Neural progenitor cell (in vitro differentiated cells): Measurements from ENCODE around the gene DOP1B. TPM values are rescaled to one million over a fixed set of nuclear protein-coding genes. Genes with fewer than 3 reads are reported as not detected.
A peak's percentile ranks its signal among the peaks of the same experiment; 100 is the strongest.
"Not testable (repeated sequence)": the region's sequence is repeated elsewhere in the genome, so short reads cannot be mapped to it uniquely, and the experiment has no call there.

Experiments
- DNase-seq: peaks from one replicate; pipeline ENCODE4 v3.0.0-alpha.2; 2016; ENCODE audit warnings: low spot score
- H2AFZ ChIP-seq: fragments of 200-600 bp; sonication (generic); replicated peaks from 2 replicates; pipeline ENCODE4 v1.6.1; 2016; ENCODE audit warnings: antibody characterized with exemption
- H3F3A ChIP-seq: fragments of 200-600 bp; sonication (generic); 2 replicates; pipeline ENCODE4 v1.6.1; 2016; ENCODE audit warnings: antibody characterized with exemption, low read depth
- H3K27ac ChIP-seq: fragments of 200-600 bp; sonication (generic); 2 replicates; pipeline ENCODE4 v1.5.1; 2016; ENCODE audit warnings: mild to moderate bottlenecking
- H3K27me3 ChIP-seq: fragments of 200-600 bp; sonication (generic); 2 replicates; pipeline ENCODE4 v1.6.1; 2016; ENCODE audit warnings: mild to moderate bottlenecking, moderate library complexity
- H3K36me3 ChIP-seq: fragments of 200-600 bp; sonication (generic); 2 replicates; pipeline ENCODE4 v1.5.1; 2016
- H3K4me1 ChIP-seq: fragments of 200-600 bp; sonication (generic); 2 replicates; pipeline ENCODE4 v1.6.1; 2016; ENCODE audit warnings: mixed run types
- H3K4me2 ChIP-seq: fragments of 200-600 bp; sonication (generic); 2 replicates; pipeline ENCODE4 v1.6.1; 2016
- H3K4me3 ChIP-seq: fragments of 200-600 bp; sonication (generic); 2 replicates; pipeline ENCODE4 v1.5.1; 2016
- H3K79me2 ChIP-seq: fragments of 200-600 bp; sonication (generic); 2 replicates; pipeline ENCODE4 v1.6.1; 2016; ENCODE audit warnings: low read depth
- H3K9ac ChIP-seq: fragments of 200-600 bp; sonication (generic); 2 replicates; pipeline ENCODE4 v1.6.1; 2016
- H3K9me3 ChIP-seq: fragments of 200-600 bp; sonication (generic); 2 replicates; pipeline ENCODE4 v1.5.1; 2016; ENCODE audit warnings: low read depth
- H4K20me1 ChIP-seq: fragments of 200-600 bp; sonication (generic); 2 replicates; pipeline ENCODE4 v1.6.1; 2016; ENCODE audit warnings: low read depth
- H3K27ac Mint-ChIP-seq: 3 replicates; pipeline ENCODE4 v1.8.0; 2021; ENCODE audit warnings: mixed read lengths
- H3K27me3 Mint-ChIP-seq: 2 replicates; pipeline ENCODE4 v1.8.0; 2022; ENCODE audit warnings: low read depth, mild to moderate bottlenecking, inconsistent platforms, moderate library complexity, mixed read lengths; ENCODE audit not compliant: insufficient read depth
- H3K36me3 Mint-ChIP-seq: 3 replicates; pipeline ENCODE4 v1.8.0; 2021; ENCODE audit warnings: mixed read lengths
- H3K4me1 Mint-ChIP-seq: 3 replicates; pipeline ENCODE4 v1.8.0; 2021; ENCODE audit warnings: mixed read lengths
- H3K4me3 Mint-ChIP-seq: 3 replicates; pipeline ENCODE4 v1.8.0; 2021; ENCODE audit warnings: mild to moderate bottlenecking, moderate library complexity, mixed read lengths
- H3K9me3 Mint-ChIP-seq: 3 replicates; pipeline ENCODE4 v1.8.0; 2020; ENCODE audit warnings: mixed read lengths
- CTCF ChIP-seq: fragments of 200-600 bp; sonication (generic); IDR thresholded peaks from 2 replicates; pipeline ENCODE4 v1.5.1; 2017; ENCODE audit warnings: antibody characterized with exemption, mild to moderate bottlenecking
- EZH2 ChIP-seq: fragments of 200-600 bp; sonication (generic); IDR thresholded peaks from 2 replicates; pipeline ENCODE4 v1.6.1; 2017; ENCODE audit warnings: antibody characterized with exemption, mild to moderate bottlenecking, moderate library complexity
- EZH2phosphoT487 ChIP-seq: fragments of 200-600 bp; sonication (generic); IDR thresholded peaks from 2 replicates; pipeline ENCODE4 v1.6.1; 2017; ENCODE audit warnings: antibody characterized with exemption
- total RNA-seq: library from RNA; depleted of rRNA; stranded (reverse); fragments of >200 nt; gene quantifications from 2 replicates; pipeline ENCODE4 v1.2.3, GENCODE V29; 2015; ENCODE audit warnings: low replicate concordance

The DOP1B gene
- total RNA-seq, 1 donor from 2014 or later: 9.9 TPM

- H4K20me1 ChIP-seq: peaks cover 18% of the 10 kb centered on the region
- no peak overlapping the region for H2AFZ ChIP-seq
- Mint-ChIP-seq H3K27ac (no peak overlapping the region), H3K4me1 (peaks cover 22% of the 10 kb centered on the region), H3K27me3 (peaks cover 34% of the 10 kb centered on the region), H3K36me3 (no peaks in the 10 kb centered on the region), H3K9me3 (no peaks in the 10 kb centered on the region), H3K4me3 (no peak overlapping the region)
- H3K9me3 ChIP-seq: no peaks in the 10 kb centered on the region
- no peaks in the 10 kb centered on the region for H3K36me3 ChIP-seq
- no peaks in the 10 kb centered on the region for H3K79me2 ChIP-seq
- H3K4me3 ChIP-seq: no peak overlapping the region
- H3K27ac ChIP-seq: no peak overlapping the region
- no peak for DNase-seq
- no peak overlapping the region for H3K4me2 ChIP-seq
- TF ChIP-seq EZH2: no peak
- TF ChIP-seq CTCF: no peak
- no peak for TF ChIP-seq EZH2phosphoT487
- H3K9ac ChIP-seq: no peak overlapping the region
- H3K4me1 ChIP-seq: peaks cover 13% of the 10 kb centered on the region
- peaks cover 26% of the 10 kb centered on the region for H3F3A ChIP-seq
- H3K27me3 ChIP-seq: peaks cover 74% of the 10 kb centered on the region
Measured at GRCh38 chr21:36132696-36133095, 23.9 kb upstream of the DOP1B start.

- no peaks in the 10 kb centered on the region for H3K79me2 ChIP-seq
- H3K4me2 ChIP-seq: peak within 1 kb of the TSS; percentile 81
- Mint-ChIP-seq H3K4me1 (peaks cover 18% of the 10 kb centered on the region), H3K27ac (no peak within 1 kb of the TSS), H3K9me3 (no peaks in the 10 kb centered on the region), H3K36me3 (no peaks in the 10 kb centered on the region), H3K4me3 (peak within 1 kb of the TSS; percentile 86), H3K27me3 (peaks cover 39% of the 10 kb centered on the region)
- no peaks in the 10 kb centered on the region for H3K9me3 ChIP-seq
- DNase-seq: peak; percentile 48
- H3K4me3 ChIP-seq: peak within 1 kb of the TSS; percentile 49
- H3K4me1 ChIP-seq: peaks cover 13% of the 10 kb centered on the region
- no peaks in the 10 kb centered on the region for H3K36me3 ChIP-seq
- H3F3A ChIP-seq: peaks cover 21% of the 10 kb centered on the region
- H3K27ac ChIP-seq: no peak within 1 kb of the TSS
- H2AFZ ChIP-seq: peak within 1 kb of the TSS; percentile 26
- peaks cover 18% of the 10 kb centered on the region for H4K20me1 ChIP-seq
- TF ChIP-seq CTCF (no peak), EZH2phosphoT487 (peak; percentile 89), EZH2 (peak; percentile 96)
- no peak within 1 kb of the TSS for H3K9ac ChIP-seq
- H3K27me3 ChIP-seq: peaks cover 93% of the 10 kb centered on the region
Measured at GRCh38 chr21:36134803-36135390, 21.7 kb upstream of the DOP1B start, which contains the start of gene CBR3. TSS of gene CBR3 (plus strand) at chr21:36135079. CDS start at chr21:36135193, 114 bp downstream.

DNA sequence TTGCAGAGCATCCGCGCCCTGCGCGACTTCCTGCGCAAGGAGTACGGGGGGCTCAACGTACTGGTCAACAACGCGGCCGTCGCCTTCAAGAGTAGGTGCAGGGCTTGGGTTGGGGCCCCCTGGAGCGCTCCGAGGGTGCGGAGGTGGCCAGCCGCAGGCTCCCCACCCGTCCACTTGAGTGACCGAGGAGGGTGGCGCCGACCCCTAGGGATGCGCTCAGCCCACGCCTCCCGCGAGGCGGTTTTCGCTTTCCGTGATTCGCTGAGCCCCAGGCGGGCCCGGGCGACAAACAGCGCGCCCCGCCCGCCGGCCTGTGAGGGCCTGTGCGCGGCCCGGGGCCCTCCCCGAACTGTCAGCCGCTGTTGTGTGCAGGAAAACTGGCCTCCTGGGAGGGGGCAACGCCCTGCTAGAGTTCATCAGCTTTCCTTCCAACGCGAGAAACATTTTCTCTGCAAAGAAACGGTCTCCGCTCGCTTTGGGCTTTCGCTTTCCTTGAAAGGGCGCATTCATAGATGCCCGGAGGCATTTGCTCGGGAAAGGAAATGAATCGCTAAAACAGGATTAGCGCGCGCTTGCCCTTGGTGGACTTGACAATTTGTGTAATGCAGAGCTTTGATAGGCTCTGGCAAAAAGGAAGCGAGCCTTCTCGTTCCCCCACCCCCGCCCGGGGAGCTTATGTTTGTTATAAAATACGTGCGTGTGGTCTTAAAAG, 21.1 kb upstream of the DOP1B start:
- Mint-ChIP-seq H3K27me3 (peaks cover 39% of the 10 kb centered on the region), H3K9me3 (no peaks in the 10 kb centered on the region), H3K4me1 (peaks cover 17% of the 10 kb centered on the region), H3K4me3 (peak overlapping the region; percentile 86), H3K27ac (no peak overlapping the region), H3K36me3 (no peaks in the 10 kb centered on the region)
- Histone ChIP-seq H3K79me2 (no peaks in the 10 kb centered on the region), H2AFZ (peak overlapping the region; percentile 26), H4K20me1 (peaks cover 18% of the 10 kb centered on the region), H3K4me2 (peak overlapping the region; percentile 81), H3K36me3 (no peaks in the 10 kb centered on the region), H3K4me1 (peaks cover 13% of the 10 kb centered on the region), H3K4me3 (peak overlapping the region; percentile 49), H3K27me3 (peaks cover 91% of the 10 kb centered on the region), H3K9ac (no peak overlapping the region), H3F3A (peaks cover 21% of the 10 kb centered on the region), H3K27ac (no peak overlapping the region), H3K9me3 (no peaks in the 10 kb centered on the region)
- TF ChIP-seq CTCF: no peak
- peak; percentile 52 for TF ChIP-seq EZH2phosphoT487
- TF ChIP-seq EZH2: peak; percentile 90
- peak; percentile 66 for DNase-seq

- H3K9me3 Mint-ChIP-seq, H3K27ac Mint-ChIP-seq, H3K36me3 ChIP-seq, H3K4me2 ChIP-seq, H3K27ac ChIP-seq, H3K9me3 ChIP-seq, DNase-seq, H3K36me3 Mint-ChIP-seq, H3K9ac ChIP-seq, H3K4me3 Mint-ChIP-seq, H2AFZ ChIP-seq, H3K4me3 ChIP-seq, H3K79me2 ChIP-seq: not testable (repeated sequence)
- Mint-ChIP-seq H3K27me3 (peaks cover 26% of the 10 kb centered on the region), H3K4me1 (peaks cover 14% of the 10 kb centered on the region)
- H3K4me1 ChIP-seq: peaks cover 11% of the 10 kb centered on the region
- peaks cover 53% of the 10 kb centered on the region for H3K27me3 ChIP-seq
- H3F3A ChIP-seq: peaks cover 19% of the 10 kb centered on the region
- peaks cover 12% of the 10 kb centered on the region for H4K20me1 ChIP-seq
Measured at GRCh38 chr21:36139791-36140190, 16.8 kb upstream of the DOP1B start.
